ENCODE data around the gene NXF2.
"Not testable (repeated sequence)": the region's sequence is repeated elsewhere in the genome, so short reads cannot be mapped to it uniquely, and the experiment has no call there.

NXF2 gene, protein sequence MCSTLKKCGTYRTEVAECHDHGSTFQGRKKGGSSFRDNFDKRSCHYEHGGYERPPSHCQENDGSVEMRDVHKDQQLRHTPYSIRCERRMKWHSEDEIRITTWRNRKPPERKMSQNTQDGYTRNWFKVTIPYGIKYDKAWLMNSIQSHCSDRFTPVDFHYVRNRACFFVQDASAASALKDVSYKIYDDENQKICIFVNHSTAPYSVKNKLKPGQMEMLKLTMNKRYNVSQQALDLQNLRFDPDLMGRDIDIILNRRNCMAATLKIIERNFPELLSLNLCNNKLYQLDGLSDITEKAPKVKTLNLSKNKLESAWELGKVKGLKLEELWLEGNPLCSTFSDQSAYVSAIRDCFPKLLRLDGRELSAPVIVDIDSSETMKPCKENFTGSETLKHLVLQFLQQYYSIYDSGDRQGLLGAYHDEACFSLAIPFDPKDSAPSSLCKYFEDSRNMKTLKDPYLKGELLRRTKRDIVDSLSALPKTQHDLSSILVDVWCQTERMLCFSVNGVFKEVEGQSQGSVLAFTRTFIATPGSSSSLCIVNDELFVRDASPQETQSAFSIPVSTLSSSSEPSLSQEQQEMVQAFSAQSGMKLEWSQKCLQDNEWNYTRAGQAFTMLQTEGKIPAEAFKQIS

DNA sequence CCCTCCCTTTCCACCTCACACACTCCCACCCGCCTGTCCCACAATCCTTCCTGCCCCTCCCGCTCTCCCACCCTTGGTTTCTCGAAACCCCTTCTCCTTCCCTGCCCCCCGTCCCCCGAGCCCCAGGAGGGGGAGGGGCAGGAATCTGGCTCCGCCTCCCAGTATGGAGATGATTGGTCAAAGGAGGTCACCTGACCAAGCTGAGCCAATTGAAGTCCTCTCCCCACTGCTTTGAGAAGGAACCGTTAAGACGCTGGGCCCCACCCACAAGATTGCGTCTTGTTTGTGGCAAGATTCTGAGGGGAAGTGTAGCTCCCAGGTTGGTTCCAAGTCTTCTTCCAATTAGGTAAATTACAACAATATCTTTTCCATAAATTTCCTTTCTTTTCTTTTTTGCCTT, at the start of gene NXF2:
NXF2 (plus strand) TSS at position 275 of the 400 bp plus-strand sequence. CDS start 59,912 bp downstream, outside the sequence.
- DNase-seq (ENCODE audit: low read depth in 2 of 2) = not testable (repeated sequence)

DNA sequence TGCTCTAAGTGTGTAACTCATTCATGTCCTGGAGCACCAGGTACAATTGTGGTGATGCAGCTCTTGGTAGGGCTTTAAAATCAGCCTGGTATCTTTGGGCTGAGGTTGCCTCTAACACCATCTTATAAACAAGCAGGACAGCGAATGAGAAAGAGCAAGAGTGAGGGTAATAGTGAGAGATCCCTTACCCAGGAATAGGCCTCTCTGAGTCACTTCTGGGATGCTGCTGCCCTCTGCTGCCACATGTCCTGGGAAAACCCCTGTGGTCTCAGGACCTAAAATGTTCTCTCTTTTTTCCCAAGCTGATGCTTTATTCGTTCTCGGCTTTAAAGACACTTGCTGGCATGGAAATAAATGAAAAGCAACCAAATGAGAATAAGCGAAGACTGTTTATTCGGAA, 39.0 kb upstream of the NXF2 start:
- DNase-seq (ENCODE audit: low read depth in 2 of 2) = not testable (repeated sequence)

DNA sequence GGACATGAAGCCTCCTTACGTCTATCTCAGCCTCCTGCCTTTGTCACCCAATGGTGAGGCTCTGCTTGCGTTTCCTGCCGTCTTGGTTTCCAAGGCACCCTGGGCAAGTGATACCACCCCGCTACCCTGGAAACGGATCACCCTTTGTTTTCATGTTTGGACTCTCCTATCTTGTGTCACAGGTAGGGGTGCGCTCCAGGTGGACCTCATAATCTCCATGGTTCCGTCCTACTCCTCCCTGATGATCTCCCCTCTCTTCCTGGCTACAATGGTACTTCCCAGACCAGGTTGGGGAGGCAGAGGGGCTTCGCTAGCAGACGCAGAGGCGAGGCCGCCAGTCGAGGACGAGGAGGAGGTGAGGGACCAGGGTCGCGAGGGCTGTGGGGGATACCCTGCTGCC, 32.0 kb upstream of the NXF2 start, which contains the start of gene TCP11X1:
TCP11X1 (plus strand) TSS at position 316 of the 400 bp plus-strand sequence.
- DNase-seq (ENCODE audit: low read depth in 2 of 2) = not testable (repeated sequence)

DNA sequence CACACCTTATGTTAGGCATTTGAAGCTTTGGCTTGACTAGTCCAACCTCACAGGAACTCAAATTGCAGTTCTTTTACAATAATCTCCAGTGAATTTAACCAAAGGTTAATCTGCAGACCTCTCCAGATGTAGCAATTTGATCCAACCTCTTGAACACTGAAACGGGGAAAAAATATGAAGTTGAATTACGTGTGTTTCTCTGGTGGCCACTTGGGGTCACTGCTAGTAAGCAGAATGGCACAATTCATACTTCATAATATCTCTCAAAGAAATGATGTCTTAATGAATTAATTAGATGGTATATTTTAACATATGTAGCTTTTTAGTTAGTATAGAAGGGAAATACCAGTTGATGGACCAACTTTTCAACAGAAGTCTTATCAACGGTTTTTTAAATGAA, 30.5 kb upstream of the NXF2 start:
- not testable (repeated sequence) for DNase-seq (ENCODE audit: low read depth in 2 of 2)

DNA sequence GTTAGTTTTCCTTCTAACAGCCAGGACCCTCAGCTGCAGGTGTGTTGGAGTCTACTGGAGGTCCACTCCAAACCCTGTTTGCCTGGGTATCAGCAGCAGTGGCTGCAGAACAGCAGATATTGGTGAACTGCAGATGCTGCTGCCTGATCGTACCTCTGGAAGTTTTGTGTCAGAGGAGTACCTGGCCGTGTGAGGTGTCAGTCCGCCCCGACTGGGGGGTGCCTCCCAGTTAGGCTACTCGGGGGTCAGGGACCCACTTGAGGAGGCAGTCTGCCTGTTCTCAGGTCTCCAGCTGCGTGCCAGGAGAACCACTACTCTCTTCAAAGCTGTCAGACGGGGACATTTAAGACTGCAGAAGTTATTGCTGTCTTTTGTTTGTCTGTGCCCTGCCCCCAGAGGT, 11.3 kb upstream of the NXF2 start:
- not testable (repeated sequence) for DNase-seq (ENCODE audit: low read depth in 2 of 2)

DNA sequence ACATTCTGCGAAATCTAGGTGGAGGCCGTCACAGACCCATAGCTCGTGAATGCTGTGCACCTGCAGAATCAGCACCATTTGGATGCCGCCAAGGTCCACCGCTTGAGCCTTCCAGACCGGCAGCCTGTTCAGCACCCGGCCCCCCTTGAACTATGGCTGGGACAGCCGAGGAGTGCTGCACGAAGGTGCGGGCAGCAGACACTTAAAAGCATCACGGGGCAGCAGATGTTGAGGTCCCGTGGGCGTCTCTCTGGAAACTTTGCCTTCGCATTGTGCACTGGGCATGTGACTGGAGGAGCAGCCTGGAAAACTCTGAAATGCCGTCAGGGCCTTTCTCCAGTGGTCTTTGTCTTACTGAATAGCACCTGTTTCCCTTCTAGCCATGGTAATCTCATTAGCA, 6.7 kb upstream of the NXF2 start:
- DNase-seq (ENCODE audit: low read depth in 2 of 2) = not testable (repeated sequence)

DNA sequence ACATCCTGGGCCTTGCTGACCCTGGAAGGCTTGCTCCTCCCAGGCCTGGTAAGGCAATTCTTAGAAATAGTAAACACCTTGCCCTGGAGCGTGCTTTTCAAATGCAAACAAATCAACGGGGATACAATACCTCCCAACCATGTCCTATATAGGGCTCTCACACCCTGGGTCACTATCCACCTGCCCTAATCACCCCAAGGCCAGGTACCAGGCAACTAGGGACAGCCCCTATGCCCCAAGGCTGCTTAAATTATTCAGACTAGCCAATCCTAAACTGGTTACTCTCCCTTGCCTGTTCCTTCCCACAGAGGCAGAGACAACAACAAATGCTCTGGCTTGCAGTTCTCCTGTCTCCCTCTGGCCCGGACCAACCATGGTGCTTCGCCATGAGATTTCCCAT, 25.3 kb downstream of the NXF2 start:
- not testable (repeated sequence) for DNase-seq (ENCODE audit: low read depth in 2 of 2)

DNA sequence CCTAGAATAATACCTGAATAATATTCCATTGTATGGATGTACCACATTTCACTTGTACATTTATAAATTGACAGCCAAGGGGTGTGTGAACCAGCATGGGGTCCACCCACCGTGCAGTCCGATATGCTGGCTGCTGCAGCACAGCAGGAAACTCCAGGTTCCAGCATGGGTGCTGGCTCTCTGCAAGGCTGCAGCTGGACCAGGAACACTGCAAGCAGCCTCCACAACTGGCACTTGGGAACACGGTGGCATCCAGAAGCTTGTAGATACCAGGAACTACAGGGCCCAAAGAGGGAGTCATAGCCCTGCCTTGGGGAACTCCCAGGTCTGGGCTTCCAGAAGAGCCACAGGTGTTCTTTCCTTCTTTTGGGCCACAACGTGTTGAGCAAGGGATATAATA, 91.2 kb downstream of the NXF2 start:
- DNase-seq (ENCODE audit: low read depth in 2 of 2) = no peak

DNA sequence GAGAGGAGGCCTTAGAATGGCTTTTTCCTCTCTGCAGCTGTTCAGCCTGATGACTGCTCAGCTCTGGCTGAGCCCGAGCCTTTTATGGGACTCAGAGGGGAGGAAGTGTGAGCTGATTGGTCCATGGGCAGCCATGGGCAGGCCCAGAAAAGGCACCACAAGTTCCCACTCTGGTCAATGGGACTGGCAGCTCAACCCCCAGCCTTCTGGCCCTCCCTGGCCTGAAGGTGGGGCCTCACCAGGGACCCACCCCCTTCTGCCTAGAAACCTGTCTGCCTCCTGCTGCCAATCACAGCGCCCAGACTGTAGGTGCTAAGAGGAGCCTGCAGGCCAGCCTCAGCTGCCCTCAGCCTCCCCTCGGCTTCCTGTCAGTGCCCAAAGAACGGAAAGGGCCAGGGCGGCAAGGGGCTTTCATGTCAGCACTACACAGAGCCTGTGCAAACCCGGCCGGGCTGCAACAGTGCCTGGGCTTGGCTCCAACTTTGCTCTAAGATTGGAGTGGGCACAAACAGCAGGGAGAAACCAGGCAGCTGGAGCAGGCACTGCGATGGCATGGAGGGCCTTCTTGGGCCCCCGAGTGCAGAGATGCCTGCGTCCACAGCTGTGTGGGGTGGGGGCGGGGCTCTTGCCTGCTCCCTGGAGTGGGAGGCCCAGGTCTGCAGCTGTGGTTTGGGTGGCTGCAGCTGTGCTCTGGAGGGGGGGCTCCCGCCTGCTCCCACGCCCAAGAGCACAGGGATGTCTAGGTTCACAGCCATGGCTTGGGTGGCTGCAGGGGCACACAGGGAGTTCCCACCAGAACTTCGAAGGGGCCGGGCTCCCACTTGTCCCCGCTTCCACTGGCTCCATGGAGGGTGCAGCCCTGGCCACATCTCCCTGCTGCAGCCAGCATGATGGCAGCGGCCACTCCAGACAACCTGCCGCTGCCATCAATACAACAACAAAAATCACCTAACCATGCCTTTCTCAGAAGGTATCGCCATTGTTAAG, 92.6 kb downstream of the NXF2 start:
- DNase-seq (ENCODE audit: low read depth in 2 of 2) = no peak

DNA sequence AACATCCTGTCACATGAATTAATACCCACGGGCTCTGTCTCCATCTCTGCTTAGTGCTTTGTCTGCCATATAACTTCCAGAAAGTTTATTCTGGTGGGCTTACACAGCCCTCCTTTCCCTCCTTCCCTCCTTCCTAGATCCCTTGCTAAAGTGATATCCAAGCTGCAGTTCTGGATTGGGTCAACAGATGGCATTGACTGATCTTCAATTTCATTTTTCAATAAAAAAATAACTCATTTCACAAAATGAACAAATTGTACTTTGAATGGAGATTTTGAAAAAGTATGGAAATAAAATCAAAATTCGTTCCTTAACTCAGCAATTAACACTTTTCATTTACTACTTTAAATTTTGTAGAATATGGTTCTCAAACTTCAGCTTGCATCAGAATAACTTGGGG, 94.9 kb downstream of the NXF2 start:
- DNase-seq (ENCODE audit: low read depth in 2 of 2) = no peak

DNA sequence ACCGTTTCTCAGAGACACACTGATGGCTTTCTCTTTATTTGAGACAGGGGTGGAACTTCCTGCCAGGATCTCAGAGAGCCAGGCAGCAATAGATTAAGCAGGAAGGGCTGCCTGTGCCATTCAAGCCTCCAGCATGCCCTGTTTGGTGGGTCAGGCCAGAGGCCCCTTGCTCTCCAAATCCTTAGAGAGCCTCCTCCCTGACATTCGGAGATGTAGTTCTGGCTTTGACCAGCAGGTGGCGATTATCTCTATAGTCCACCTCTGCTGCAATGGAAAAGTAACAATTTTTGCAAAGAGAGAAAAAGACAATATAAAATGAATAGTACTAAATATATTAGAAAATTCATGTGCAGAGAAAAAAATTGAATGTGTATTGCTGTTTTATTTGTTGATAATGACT, 98.9 kb downstream of the NXF2 start:
- DNase-seq (ENCODE audit: low read depth in 2 of 2) = peak; percentile 28 to 64

Measured in stimulated activated CD4-positive, alpha-beta T cell treated with anti-CD3 and anti-CD28 coated beads, Interleukin-15, amount 100 ng/mL, for 48 hours (primary cell).